Endodermal cell (in vitro differentiated cells): ENCODE measurements around the gene LST1. TPM values are rescaled to one million over a fixed set of nuclear protein-coding genes. Genes with fewer than 3 reads are reported as not detected.

Source experiments
- DNase-seq: peaks from one replicate; pipeline ENCODE4 v3.0.0-alpha.2; 2017
- H3K27ac ChIP-seq: 2 replicates; pipeline ENCODE4 v1.5.1; 2013; ENCODE audit warnings: mild to moderate bottlenecking, low read depth, low read length, moderate library complexity
- H3K27me3 ChIP-seq: 2 replicates; pipeline ENCODE4 v1.6.1; 2013; ENCODE audit warnings: mild to moderate bottlenecking, low read length, moderate library complexity; ENCODE audit not compliant: insufficient read depth, control insufficient read depth, poor library complexity, severe bottlenecking
- H3K36me3 ChIP-seq: 2 replicates; pipeline ENCODE4 v1.7.0; 2013; ENCODE audit warnings: mild to moderate bottlenecking, low read length, moderate library complexity; ENCODE audit not compliant: control insufficient read depth, insufficient read depth
- H3K4me1 ChIP-seq: one replicate; pipeline ENCODE4 v1.7.0; 2013; ENCODE audit warnings: low read length; ENCODE audit not compliant: control insufficient read depth, insufficient read depth
- H3K4me3 ChIP-seq: 2 replicates; pipeline ENCODE4 v1.5.1; 2013; ENCODE audit warnings: mild to moderate bottlenecking, low read length, moderate library complexity
- H3K9ac ChIP-seq: 2 replicates; pipeline ENCODE4 v1.6.1; 2013; ENCODE audit warnings: mild to moderate bottlenecking, low read length, moderate library complexity; ENCODE audit not compliant: poor library complexity, severe bottlenecking; ENCODE audit errors: extremely low read depth
- H3K9me3 ChIP-seq: 2 replicates; pipeline ENCODE4 v1.6.1; 2013; ENCODE audit warnings: mild to moderate bottlenecking, low read length, moderate library complexity; ENCODE audit not compliant: control insufficient read depth
- H3K27ac Mint-ChIP-seq: 2 replicates; pipeline ENCODE4 v1.8.0; 2020; ENCODE audit warnings: mixed read lengths
- H3K27me3 Mint-ChIP-seq: 2 replicates; pipeline ENCODE4 v1.8.0; 2021; ENCODE audit warnings: mild to moderate bottlenecking, mixed read lengths; ENCODE audit not compliant: insufficient read depth
- H3K36me3 Mint-ChIP-seq: 2 replicates; pipeline ENCODE4 v1.8.0; 2020; ENCODE audit warnings: low read depth, mixed read lengths
- H3K4me1 Mint-ChIP-seq: 2 replicates; pipeline ENCODE4 v1.8.0; 2020; ENCODE audit warnings: mixed read lengths
- H3K4me3 Mint-ChIP-seq: 2 replicates; pipeline ENCODE4 v1.8.0; 2020; ENCODE audit warnings: mild to moderate bottlenecking, moderate library complexity, mixed read lengths
- H3K9me3 Mint-ChIP-seq: 2 replicates; pipeline ENCODE4 v1.8.0; 2020; ENCODE audit warnings: mild to moderate bottlenecking, mixed read lengths
- CTCF ChIP-seq: fragments of 200-600 bp; sonication (generic); conservative IDR thresholded peaks from 2 replicates; pipeline ENCODE4 v1.5.0; 2021; ENCODE audit warnings: antibody characterized with exemption, mild to moderate bottlenecking
- WGBS, 2 experiments: methylation state at CpG; one replicate each; pipeline versions ENCODE4 v1.1.5 to v1.1.7; 2013; ENCODE audit warnings: missing lambda C conversion rate in 2 of 2, mixed read lengths in 1 of 2; ENCODE audit not compliant: insufficient coverage in 1 of 2, insufficient read length in 1 of 2; 5-methylcytosine and 5-hydroxymethylcytosine counted together
- total RNA-seq, 2 donors: library from RNA; stranded (reverse); fragmentation: NEBNext Ultra II Directional in 1 of 2; extraction: Animal tissue kit (Norgen Biotek cat#: 25700) in 1 of 2; gene quantifications; 2 replicates in 1 of 2; 3 replicates in 1 of 2; pipeline ENCODE4 v1.2.1, GENCODE V29; 2021

The LST1 gene
- total RNA-seq, 2 donors from 2014 or later, result not detected

- no peak overlapping the region for H3K4me3 ChIP-seq
- Mint-ChIP-seq H3K9me3 (no peaks in the 10 kb centered on the region), H3K27me3 (no peaks in the 10 kb centered on the region), H3K36me3 (peaks cover 13% of the 10 kb centered on the region), H3K4me1 (no peaks in the 10 kb centered on the region), H3K27ac (no peak overlapping the region), H3K4me3 (no peak overlapping the region)
- H3K9ac ChIP-seq, result no peak overlapping the region
- DNase-seq, result no peak
- H3K9me3 ChIP-seq, result no peaks in the 10 kb centered on the region
- H3K27ac ChIP-seq, result peak overlapping the region; percentile 47
- peaks cover 19% of the 10 kb centered on the region for H3K36me3 ChIP-seq
- TF ChIP-seq CTCF, result no peak
- 67 to 87% methylated on average over 4 to 7 of the region's 7 CpGs for WGBS, 2 experiments
- H3K27me3 ChIP-seq, result no peaks in the 10 kb centered on the region
- no peaks in the 10 kb centered on the region for H3K4me1 ChIP-seq
These were observed 25.9 kb upstream of the LST1 start for GRCh38 chr6:31559958-31560696.

GRCh38 chr6:31560697-31561058, 25.4 kb upstream of the LST1 start:
- no peaks in the 10 kb centered on the region for H3K4me1 ChIP-seq
- no peak overlapping the region for H3K9ac ChIP-seq
- no peaks in the 10 kb centered on the region for H3K27me3 ChIP-seq
- no peak overlapping the region for H3K27ac Mint-ChIP-seq
- no peak overlapping the region for H3K4me3 ChIP-seq
- no peak for DNase-seq
- no peaks in the 10 kb centered on the region for H3K9me3 Mint-ChIP-seq
- peak overlapping the region; percentile 2 for H3K27ac ChIP-seq
- H3K36me3 ChIP-seq, result peaks cover 19% of the 10 kb centered on the region
- no peak for TF ChIP-seq CTCF
- no peaks in the 10 kb centered on the region for H3K9me3 ChIP-seq
- H3K36me3 Mint-ChIP-seq, result peaks cover 13% of the 10 kb centered on the region
- H3K4me3 Mint-ChIP-seq, result no peak overlapping the region
- H3K4me1 Mint-ChIP-seq, result no peaks in the 10 kb centered on the region
- no peaks in the 10 kb centered on the region for H3K27me3 Mint-ChIP-seq

GRCh38 chr6:31567531-31568370, 18.3 kb upstream of the LST1 start:
- peak; percentile 73 for DNase-seq
- H3K27ac ChIP-seq, result no peak overlapping the region
- Mint-ChIP-seq H3K4me3 (no peak overlapping the region), H3K27ac (peak overlapping the region; percentile 45), H3K4me1 (peaks cover 4% of the 10 kb centered on the region), H3K27me3 (peaks cover 3% of the 10 kb centered on the region), H3K9me3 (no peaks in the 10 kb centered on the region), H3K36me3 (no peaks in the 10 kb centered on the region)
- no peak overlapping the region for H3K9ac ChIP-seq
- H3K36me3 ChIP-seq, result no peaks in the 10 kb centered on the region
- 73 to 76% methylated on average over 5 to 9 of the region's 9 CpGs for WGBS, 2 experiments
- H3K27me3 ChIP-seq, result no peaks in the 10 kb centered on the region
- H3K4me1 ChIP-seq, result no peaks in the 10 kb centered on the region
- H3K4me3 ChIP-seq, result no peak overlapping the region
- no peak for TF ChIP-seq CTCF
- H3K9me3 ChIP-seq, result no peaks in the 10 kb centered on the region
